ENCODE data around the gene AHDC1. TPM values are rescaled to one million over a fixed set of nuclear protein-coding genes. Genes with fewer than 3 reads are reported as not detected.

Gene AHDC1
- total and polyA plus RNA-seq, 9 of the 15 experiments (the other 6 are each of a cell fraction or from before 2014, with no cell fraction given): 0.21 to 36.4 (median 4.7) TPM

DNA sequence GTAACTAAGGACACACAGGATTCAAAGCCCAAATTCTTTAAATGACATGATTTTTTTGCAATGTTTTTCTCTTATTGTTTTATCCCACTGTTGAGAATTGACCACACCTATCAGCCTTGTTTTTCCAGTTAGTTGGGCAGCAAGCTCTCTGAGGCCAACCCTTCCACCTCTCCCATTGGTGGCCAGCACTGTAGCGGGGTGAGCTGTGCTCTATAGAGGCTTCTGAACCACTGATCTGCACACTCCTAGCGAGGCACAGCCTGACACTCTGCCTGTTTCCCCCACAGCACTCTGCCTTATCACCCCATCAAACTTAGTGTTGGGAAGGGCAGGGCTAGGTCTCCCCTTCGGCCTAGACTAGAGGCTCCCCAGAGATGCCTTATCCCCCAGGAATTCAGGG is 19.5 kb downstream of the AHDC1 start (continued):
- TF ChIP-seq SPI1 (IDR thresholded peaks at IDR 0.05; ENCODE audit: borderline replicate concordance, low read depth, low read length): no peak
- TF ChIP-seq ZFP30 (CRISPR knock-in tag; IDR thresholded peaks at IDR 0.05; ENCODE audit: borderline replicate concordance): no peak

DNA sequence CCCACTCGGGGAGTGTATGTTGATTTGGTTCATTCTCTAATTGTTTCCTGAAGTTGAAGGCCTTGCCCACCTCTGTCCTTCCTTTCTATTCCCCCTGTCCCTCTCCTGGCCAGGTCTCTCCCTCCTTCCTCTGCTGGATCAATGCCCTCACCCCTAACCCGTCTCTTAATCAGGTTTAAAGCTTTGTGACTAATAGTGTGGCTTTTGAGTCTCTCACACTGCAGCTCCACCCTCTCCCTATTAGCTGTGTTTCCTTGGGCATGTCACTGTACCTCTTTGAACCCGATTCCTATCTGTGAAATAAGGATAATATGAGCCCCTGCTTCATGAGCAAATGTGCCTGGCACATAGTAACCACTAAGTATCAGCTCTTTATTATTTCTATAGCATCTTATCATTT is 20.5 kb downstream of the AHDC1 start:
- POLR2A ChIA-PET: interaction anchor here (0.5 to 2.9 kb wide), 9 partner anchors 9 to 86 kb away, joined by 3 to 20 read pairs (median 4); no protein-coding TSS in a partner anchor
- no peak for ATAC-seq
- Histone ChIP-seq H3K79me2 (ENCODE audit: control insufficient read depth, insufficient read depth, low read length) (peaks cover 60% of the 10 kb centered on the region), H3K27ac (ENCODE audit: extremely low read depth, low read depth, low read length) (no peak overlapping the region), H4K20me1 (replicated peaks; ENCODE audit: control insufficient read depth, insufficient read depth, low read length) (peaks cover 13% of the 10 kb centered on the region; the same call in 1 of the 2 replicates), H3K9me1 (ENCODE audit: control insufficient read depth, insufficient read depth, low read length) (peaks cover 5% of the 10 kb centered on the region), H3K4me3 (no peak overlapping the region), H3K9me3 (replicated peaks; ENCODE audit: control insufficient read depth, insufficient read depth, low read depth, low read length) (no peaks in the 10 kb centered on the region), H3K9ac (ENCODE audit: insufficient read depth in 1 of 2, low read depth in 2 of 2, low read length in 2 of 2) (no peak overlapping the region), H3K36me3 (ENCODE audit: control insufficient read depth, insufficient read depth, low read length) (peaks cover 17% of the 10 kb centered on the region; the same call in 2 of the 3 replicates), H2AFZ (ENCODE audit: low read depth, low read length) (no peak overlapping the region), H3K27me3 (ENCODE audit: control insufficient read depth in 2 of 2, insufficient read depth in 2 of 2, low read length in 2 of 2) (no peaks in the 10 kb centered on the region), H3K4me2 (ENCODE audit: insufficient read depth, low read length) (no peak overlapping the region), H3K4me1 (replicated peaks in 1 of 2; ENCODE audit: control insufficient read depth in 2 of 2, insufficient read depth in 2 of 2, low read length in 2 of 2) (peaks cover 0 to 9% of the 10 kb centered on the region in 2 experiments; a peak in 3 of 5 replicates)
- in situ Hi-C loops (cut with MboI): no loop called here
- no peak for DNase-seq (ENCODE audit: extremely low read depth in 1 of 4, low spot score in 3 of 4)
- CTCF ChIA-PET (ENCODE audit: low intra/inter-chr PET ratio): no interaction called here
- WGBS (ENCODE audit: insufficient coverage, low coverage, missing lambda C conversion rate): 62% methylated on average over 3 of the region's 3 CpGs
- intact Hi-C loops (cut with micrococcal nuclease): no loop called here
- BruUV-seq (replicated peaks): no TSS peak
- TF ChIP-seq ZKSCAN3 (CRISPR knock-in tag; IDR thresholded peaks at IDR 0.05): no peak
- TF ChIP-seq RBFOX2 (IDR thresholded peaks at IDR 0.05; ENCODE audit: low read depth, low read length): no peak
- no peak for TF ChIP-seq CBFB (CRISPR knock-in tag; IDR thresholded peaks at IDR 0.05)
- TF ChIP-seq, protein P1, sequence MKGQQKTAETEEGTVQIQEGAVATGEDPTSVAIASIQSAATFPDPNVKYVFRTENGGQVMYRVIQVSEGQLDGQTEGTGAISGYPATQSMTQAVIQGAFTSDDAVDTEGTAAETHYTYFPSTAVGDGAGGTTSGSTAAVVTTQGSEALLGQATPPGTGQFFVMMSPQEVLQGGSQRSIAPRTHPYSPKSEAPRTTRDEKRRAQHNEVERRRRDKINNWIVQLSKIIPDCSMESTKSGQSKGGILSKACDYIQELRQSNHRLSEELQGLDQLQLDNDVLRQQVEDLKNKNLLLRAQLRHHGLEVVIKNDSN (CRISPR knock-in tag; IDR thresholded peaks at IDR 0.05): no peak
- TF ChIP-seq TEAD2 (tag; IDR thresholded peaks at IDR 0.05): no peak
- no peak for FAIRE-seq

Data from K562 (cell line).